ENCODE results near the gene DDX6. TPM values are rescaled to one million over a fixed set of nuclear protein-coding genes. Genes with fewer than 3 reads are reported as not detected.

Gene DDX6
- total and polyA plus RNA-seq, 2 of the 8 experiments (the other 6 are each of a cell fraction or from before 2014, with no cell fraction given): 29.8 to 181 TPM

DNA sequence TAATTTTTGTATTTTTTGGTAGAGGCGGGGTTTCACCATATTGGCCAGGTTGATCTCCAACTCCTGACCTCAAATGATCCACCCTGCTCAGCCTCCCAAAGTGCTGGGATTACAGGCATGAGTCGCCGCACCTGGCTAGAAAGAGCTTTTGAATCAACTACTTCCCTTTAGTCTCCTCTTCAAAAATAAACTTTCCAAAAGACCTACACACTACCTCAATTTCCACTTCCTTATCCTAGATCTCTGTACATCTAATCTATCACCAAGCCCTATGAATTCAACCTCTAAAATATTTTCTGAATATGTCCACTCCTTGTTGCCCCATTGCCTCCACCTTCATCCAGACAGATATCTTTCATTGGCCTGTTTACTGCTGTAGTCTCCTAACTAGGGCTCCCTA is 13.1 kb upstream of the DDX6 start (continued):
- TF ChIP-seq, protein P1, sequence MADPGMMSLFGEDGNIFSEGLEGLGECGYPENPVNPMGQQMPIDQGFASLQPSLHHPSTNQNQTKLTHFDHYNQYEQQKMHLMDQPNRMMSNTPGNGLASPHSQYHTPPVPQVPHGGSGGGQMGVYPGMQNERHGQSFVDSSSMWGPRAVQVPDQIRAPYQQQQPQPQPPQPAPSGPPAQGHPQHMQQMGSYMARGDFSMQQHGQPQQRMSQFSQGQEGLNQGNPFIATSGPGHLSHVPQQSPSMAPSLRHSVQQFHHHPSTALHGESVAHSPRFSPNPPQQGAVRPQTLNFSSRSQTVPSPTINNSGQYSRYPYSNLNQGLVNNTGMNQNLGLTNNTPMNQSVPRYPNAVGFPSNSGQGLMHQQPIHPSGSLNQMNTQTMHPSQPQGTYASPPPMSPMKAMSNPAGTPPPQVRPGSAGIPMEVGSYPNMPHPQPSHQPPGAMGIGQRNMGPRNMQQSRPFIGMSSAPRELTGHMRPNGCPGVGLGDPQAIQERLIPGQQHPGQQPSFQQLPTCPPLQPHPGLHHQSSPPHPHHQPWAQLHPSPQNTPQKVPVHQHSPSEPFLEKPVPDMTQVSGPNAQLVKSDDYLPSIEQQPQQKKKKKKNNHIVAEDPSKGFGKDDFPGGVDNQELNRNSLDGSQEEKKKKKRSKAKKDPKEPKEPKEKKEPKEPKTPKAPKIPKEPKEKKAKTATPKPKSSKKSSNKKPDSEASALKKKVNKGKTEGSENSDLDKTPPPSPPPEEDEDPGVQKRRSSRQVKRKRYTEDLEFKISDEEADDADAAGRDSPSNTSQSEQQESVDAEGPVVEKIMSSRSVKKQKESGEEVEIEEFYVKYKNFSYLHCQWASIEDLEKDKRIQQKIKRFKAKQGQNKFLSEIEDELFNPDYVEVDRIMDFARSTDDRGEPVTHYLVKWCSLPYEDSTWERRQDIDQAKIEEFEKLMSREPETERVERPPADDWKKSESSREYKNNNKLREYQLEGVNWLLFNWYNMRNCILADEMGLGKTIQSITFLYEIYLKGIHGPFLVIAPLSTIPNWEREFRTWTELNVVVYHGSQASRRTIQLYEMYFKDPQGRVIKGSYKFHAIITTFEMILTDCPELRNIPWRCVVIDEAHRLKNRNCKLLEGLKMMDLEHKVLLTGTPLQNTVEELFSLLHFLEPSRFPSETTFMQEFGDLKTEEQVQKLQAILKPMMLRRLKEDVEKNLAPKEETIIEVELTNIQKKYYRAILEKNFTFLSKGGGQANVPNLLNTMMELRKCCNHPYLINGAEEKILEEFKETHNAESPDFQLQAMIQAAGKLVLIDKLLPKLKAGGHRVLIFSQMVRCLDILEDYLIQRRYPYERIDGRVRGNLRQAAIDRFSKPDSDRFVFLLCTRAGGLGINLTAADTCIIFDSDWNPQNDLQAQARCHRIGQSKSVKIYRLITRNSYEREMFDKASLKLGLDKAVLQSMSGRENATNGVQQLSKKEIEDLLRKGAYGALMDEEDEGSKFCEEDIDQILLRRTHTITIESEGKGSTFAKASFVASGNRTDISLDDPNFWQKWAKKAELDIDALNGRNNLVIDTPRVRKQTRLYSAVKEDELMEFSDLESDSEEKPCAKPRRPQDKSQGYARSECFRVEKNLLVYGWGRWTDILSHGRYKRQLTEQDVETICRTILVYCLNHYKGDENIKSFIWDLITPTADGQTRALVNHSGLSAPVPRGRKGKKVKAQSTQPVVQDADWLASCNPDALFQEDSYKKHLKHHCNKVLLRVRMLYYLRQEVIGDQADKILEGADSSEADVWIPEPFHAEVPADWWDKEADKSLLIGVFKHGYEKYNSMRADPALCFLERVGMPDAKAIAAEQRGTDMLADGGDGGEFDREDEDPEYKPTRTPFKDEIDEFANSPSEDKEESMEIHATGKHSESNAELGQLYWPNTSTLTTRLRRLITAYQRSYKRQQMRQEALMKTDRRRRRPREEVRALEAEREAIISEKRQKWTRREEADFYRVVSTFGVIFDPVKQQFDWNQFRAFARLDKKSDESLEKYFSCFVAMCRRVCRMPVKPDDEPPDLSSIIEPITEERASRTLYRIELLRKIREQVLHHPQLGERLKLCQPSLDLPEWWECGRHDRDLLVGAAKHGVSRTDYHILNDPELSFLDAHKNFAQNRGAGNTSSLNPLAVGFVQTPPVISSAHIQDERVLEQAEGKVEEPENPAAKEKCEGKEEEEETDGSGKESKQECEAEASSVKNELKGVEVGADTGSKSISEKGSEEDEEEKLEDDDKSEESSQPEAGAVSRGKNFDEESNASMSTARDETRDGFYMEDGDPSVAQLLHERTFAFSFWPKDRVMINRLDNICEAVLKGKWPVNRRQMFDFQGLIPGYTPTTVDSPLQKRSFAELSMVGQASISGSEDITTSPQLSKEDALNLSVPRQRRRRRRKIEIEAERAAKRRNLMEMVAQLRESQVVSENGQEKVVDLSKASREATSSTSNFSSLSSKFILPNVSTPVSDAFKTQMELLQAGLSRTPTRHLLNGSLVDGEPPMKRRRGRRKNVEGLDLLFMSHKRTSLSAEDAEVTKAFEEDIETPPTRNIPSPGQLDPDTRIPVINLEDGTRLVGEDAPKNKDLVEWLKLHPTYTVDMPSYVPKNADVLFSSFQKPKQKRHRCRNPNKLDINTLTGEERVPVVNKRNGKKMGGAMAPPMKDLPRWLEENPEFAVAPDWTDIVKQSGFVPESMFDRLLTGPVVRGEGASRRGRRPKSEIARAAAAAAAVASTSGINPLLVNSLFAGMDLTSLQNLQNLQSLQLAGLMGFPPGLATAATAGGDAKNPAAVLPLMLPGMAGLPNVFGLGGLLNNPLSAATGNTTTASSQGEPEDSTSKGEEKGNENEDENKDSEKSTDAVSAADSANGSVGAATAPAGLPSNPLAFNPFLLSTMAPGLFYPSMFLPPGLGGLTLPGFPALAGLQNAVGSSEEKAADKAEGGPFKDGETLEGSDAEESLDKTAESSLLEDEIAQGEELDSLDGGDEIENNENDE (IDR thresholded peaks at IDR 0.05; ENCODE audit: insufficient replicate concordance, low read length): no peak
- no peak for TF ChIP-seq CBX5 (IDR thresholded peaks at IDR 0.05; ENCODE audit: low read depth, low read length)
- no peak for TF ChIP-seq RFX5 (IDR thresholded peaks at IDR 0.05; ENCODE audit: borderline replicate concordance, low read depth, low read length)
- no peak for TF ChIP-seq HDAC2 (IDR thresholded peaks at IDR 0.05; ENCODE audit: borderline replicate concordance in 1 of 2, low read depth in 2 of 2, low read length in 2 of 2)
- no peak for TF ChIP-seq CHD1 (IDR thresholded peaks at IDR 0.05; ENCODE audit: low read depth, low read length)
- TF ChIP-seq NANOG (IDR thresholded peaks at IDR 0.05; ENCODE audit: insufficient read depth, low read depth, low read length, poor library complexity, severe bottlenecking): no peak
- no peak for TF ChIP-seq BCL11A (IDR thresholded peaks at IDR 0.05; ENCODE audit: low read depth in 2 of 2, low read length in 2 of 2)
- no peak for TF ChIP-seq TBP (IDR thresholded peaks at IDR 0.05; ENCODE audit: low read depth, low read length)
- TF ChIP-seq SAP30 (IDR thresholded peaks at IDR 0.05; ENCODE audit: insufficient read depth, insufficient replicate concordance, low read length): no peak
- TF ChIP-seq CTBP2 (IDR thresholded peaks at IDR 0.05; ENCODE audit: borderline replicate concordance, insufficient read depth, insufficient read length, low read length): no peak
- no peak for TF ChIP-seq RXRA (IDR thresholded peaks at IDR 0.05; ENCODE audit: insufficient read depth, low read depth, low read length)
